HG03439 (cell line): Measurements from ENCODE around the gene TRPC4AP.
"Not testable (repeated sequence)": the region's sequence is repeated elsewhere in the genome, so short reads cannot be mapped to it uniquely, and the experiment has no call there.

Experiments used
- ATAC-seq: cut with Tn5 transposase; IDR thresholded peaks from one replicate; pipeline ENCODE4 v1.9.1; 2021; ENCODE audit warnings: mild to moderate bottlenecking, moderate library complexity; ENCODE audit not compliant: unreplicated experiment

Gene TRPC4AP

GRCh38 chr20:35104685-35105295 is 12.2 kb upstream of the TRPC4AP start:
- ATAC-seq: no peak

- ATAC-seq: no peak
These were observed 9.0 kb upstream of the TRPC4AP start for GRCh38 chr20:35101620-35102019.

GRCh38 chr20:35093267-35093884 is 769 bp upstream of the TRPC4AP start:
- ATAC-seq: no peak

- peak; percentile 24 for ATAC-seq
These were observed 637 bp downstream of the TRPC4AP start for GRCh38 chr20:35091816-35092523.

GRCh38 chr20:35088231-35089145 is 4.1 kb downstream of the TRPC4AP start:
- ATAC-seq: no peak

- ATAC-seq: no peak
These were observed 4.8 kb downstream of the TRPC4AP start for GRCh38 chr20:35087791-35088190.

GRCh38 chr20:35087355-35087754 is 5.3 kb downstream of the TRPC4AP start:
- no peak for ATAC-seq

- no peak for ATAC-seq
These were observed 7.0 kb downstream of the TRPC4AP start for GRCh38 chr20:35085477-35086225.

GRCh38 chr20:35084998-35085397 is 7.6 kb downstream of the TRPC4AP start:
- ATAC-seq: no peak

- ATAC-seq: not testable (repeated sequence)
These were observed 12.3 kb downstream of the TRPC4AP start for GRCh38 chr20:35080348-35080642.

GRCh38 chr20:35079472-35080347 is 12.9 kb downstream of the TRPC4AP start:
- no peak for ATAC-seq

- ATAC-seq: no peak
These were observed 14.7 kb downstream of the TRPC4AP start for GRCh38 chr20:35077872-35078271.

- no peak for ATAC-seq
These were observed 15.3 kb downstream of the TRPC4AP start for GRCh38 chr20:35077341-35077740.

GRCh38 chr20:35071436-35072153 is 21.0 kb downstream of the TRPC4AP start:
- not testable (repeated sequence) for ATAC-seq

- no peak for ATAC-seq
These were observed 26.4 kb downstream of the TRPC4AP start for GRCh38 chr20:35066194-35066593.

GRCh38 chr20:35065181-35065580 is 27.4 kb downstream of the TRPC4AP start:
- no peak for ATAC-seq

- no peak for ATAC-seq
These were observed 29.4 kb downstream of the TRPC4AP start for GRCh38 chr20:35063168-35063567.

GRCh38 chr20:35062478-35062877 is 30.1 kb downstream of the TRPC4AP start:
- no peak for ATAC-seq

- no peak for ATAC-seq
These were observed 32.4 kb downstream of the TRPC4AP start for GRCh38 chr20:35060168-35060567.
